Loucy (cell line): ENCODE data around the gene MGA.

ENCODE experiments used
- EZH2phosphoT487 ChIP-seq: fragments of 200-600 bp; IDR thresholded peaks from 2 replicates; pipeline ENCODE4 v1.6.1; 2018; ENCODE audit warnings: antibody characterized with exemption, mild to moderate bottlenecking, moderate library complexity, borderline replicate concordance
- TF ChIP-seq, protein P1 (sequence below): fragments of 200-600 bp; sonication (generic); conservative IDR thresholded peaks from 2 replicates; pipeline ENCODE4 v1.5.1; 2014; ENCODE audit warnings: mild to moderate bottlenecking, antibody characterized with exemption, low read length

GRCh38 chr15:41813426-41813825, 153.2 kb downstream of the MGA start:
- TF ChIP-seq, protein P1, sequence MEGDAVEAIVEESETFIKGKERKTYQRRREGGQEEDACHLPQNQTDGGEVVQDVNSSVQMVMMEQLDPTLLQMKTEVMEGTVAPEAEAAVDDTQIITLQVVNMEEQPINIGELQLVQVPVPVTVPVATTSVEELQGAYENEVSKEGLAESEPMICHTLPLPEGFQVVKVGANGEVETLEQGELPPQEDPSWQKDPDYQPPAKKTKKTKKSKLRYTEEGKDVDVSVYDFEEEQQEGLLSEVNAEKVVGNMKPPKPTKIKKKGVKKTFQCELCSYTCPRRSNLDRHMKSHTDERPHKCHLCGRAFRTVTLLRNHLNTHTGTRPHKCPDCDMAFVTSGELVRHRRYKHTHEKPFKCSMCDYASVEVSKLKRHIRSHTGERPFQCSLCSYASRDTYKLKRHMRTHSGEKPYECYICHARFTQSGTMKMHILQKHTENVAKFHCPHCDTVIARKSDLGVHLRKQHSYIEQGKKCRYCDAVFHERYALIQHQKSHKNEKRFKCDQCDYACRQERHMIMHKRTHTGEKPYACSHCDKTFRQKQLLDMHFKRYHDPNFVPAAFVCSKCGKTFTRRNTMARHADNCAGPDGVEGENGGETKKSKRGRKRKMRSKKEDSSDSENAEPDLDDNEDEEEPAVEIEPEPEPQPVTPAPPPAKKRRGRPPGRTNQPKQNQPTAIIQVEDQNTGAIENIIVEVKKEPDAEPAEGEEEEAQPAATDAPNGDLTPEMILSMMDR: no peak
- TF ChIP-seq EZH2phosphoT487: no peak
